SK-N-SH treated with all-trans-retinoic acid at 6 μM for 48 hours (cell line): ENCODE results near the gene NGEF.

Experiments used
- ATAC-seq: fragments of 200-7000 bp; cut with Tn5 transposase; 3 replicates; pipeline ENCODE4 v1.9.1; 2020; ENCODE audit warnings: mild to moderate bottlenecking, moderate library complexity
- ARNTL ChIP-seq: fragments of 450-650 bp; formaldehyde crosslinking; IDR thresholded peaks from 2 replicates; pipeline ENCODE4 v1.5.0; 2020; ENCODE audit warnings: low read depth, mild to moderate bottlenecking, moderate library complexity, borderline replicate concordance
- BACH2 ChIP-seq: fragments of 250-450 bp; sonication (Bioruptor Pico); IDR thresholded peaks from 2 replicates; pipeline ENCODE4 v1.9.0; 2021; ENCODE audit warnings: mild to moderate bottlenecking, borderline replicate concordance
- CSDC2 ChIP-seq: fragments of 250-450 bp; sonication (Bioruptor Pico); IDR thresholded peaks from 2 replicates; pipeline ENCODE4 v1.5.0; 2020; ENCODE audit warnings: mild to moderate bottlenecking, moderate library complexity
- GLIS3 ChIP-seq: fragments of 250-450 bp; sonication (Bioruptor Pico); IDR thresholded peaks from 2 replicates; pipeline ENCODE4 v1.5.0; 2020; ENCODE audit warnings: mild to moderate bottlenecking, moderate library complexity
- ISL1 ChIP-seq: fragments of 250-450 bp; sonication (Bioruptor Pico); IDR thresholded peaks from 2 replicates; pipeline ENCODE4 v2.1.2; 2022; ENCODE audit warnings: mild to moderate bottlenecking, moderate library complexity
- OSR1 ChIP-seq: fragments of 250-450 bp; sonication (Bioruptor Pico); IDR thresholded peaks from 2 replicates; pipeline ENCODE4 v1.8.0; 2022; ENCODE audit warnings: moderate library complexity, mild to moderate bottlenecking, inconsistent platforms
- PPARA ChIP-seq: fragments of 250-450 bp; sonication (Bioruptor Pico); IDR thresholded peaks from 2 replicates; pipeline ENCODE4 v1.5.0; 2020; ENCODE audit warnings: mild to moderate bottlenecking, borderline replicate concordance
- RARB ChIP-seq: fragments of 250-450 bp; sonication (Bioruptor Pico); IDR thresholded peaks from 2 replicates; pipeline ENCODE4 v1.8.0; 2021; ENCODE audit warnings: mild to moderate bottlenecking, moderate library complexity
- SNAI2 ChIP-seq: fragments of 250-450 bp; sonication (Bioruptor Pico); IDR thresholded peaks from 2 replicates; pipeline ENCODE4 v1.5.0; 2020; ENCODE audit warnings: mild to moderate bottlenecking, moderate library complexity
- TCF4 ChIP-seq: fragments of 250-450 bp; sonication (Bioruptor Pico); IDR thresholded peaks from 2 replicates; pipeline ENCODE4 v1.8.0; 2021; ENCODE audit warnings: mild to moderate bottlenecking, moderate library complexity, borderline replicate concordance
- TOX ChIP-seq: fragments of 250-450 bp; sonication (Bioruptor Pico); IDR thresholded peaks from 2 replicates; pipeline ENCODE4 v1.8.0; 2021; ENCODE audit warnings: mild to moderate bottlenecking, moderate library complexity, borderline replicate concordance
- ZC3H10 ChIP-seq: fragments of 250-450 bp; sonication (Bioruptor Pico); IDR thresholded peaks from 2 replicates; pipeline ENCODE4 v1.5.1; 2021; ENCODE audit warnings: mild to moderate bottlenecking, moderate library complexity
- ZFP3 ChIP-seq: fragments of 250-450 bp; sonication (Bioruptor Pico); IDR thresholded peaks from 2 replicates; pipeline ENCODE4 v1.5.0; 2020; ENCODE audit warnings: mild to moderate bottlenecking, moderate library complexity
- ZFP30 ChIP-seq: fragments of 450-650 bp; formaldehyde crosslinking; IDR thresholded peaks from 2 replicates; pipeline ENCODE4 v1.5.0; 2022; ENCODE audit warnings: mild to moderate bottlenecking, moderate library complexity
- ZNF565 ChIP-seq: fragments of 450-650 bp; formaldehyde crosslinking; conservative IDR thresholded peaks from 2 replicates; pipeline ENCODE4 v1.5.0; 2020; ENCODE audit warnings: low read depth, mild to moderate bottlenecking, moderate library complexity
- ZNF70 ChIP-seq: fragments of 450-650 bp; formaldehyde crosslinking; IDR thresholded peaks from 2 replicates; pipeline ENCODE4 v1.5.0; 2020; ENCODE audit warnings: mild to moderate bottlenecking, moderate library complexity
- ZNF8 ChIP-seq: fragments of 450-650 bp; formaldehyde crosslinking; IDR thresholded peaks from 2 replicates; pipeline ENCODE4 v1.5.0; 2020; ENCODE audit warnings: mild to moderate bottlenecking, moderate library complexity
- TF ChIP-seq, protein P1 (sequence below): fragments of 250-450 bp; sonication (Bioruptor Pico); IDR thresholded peaks from 2 replicates; pipeline ENCODE4 v1.8.0; 2021; ENCODE audit warnings: low read depth, mild to moderate bottlenecking, moderate library complexity, borderline replicate concordance
- TF ChIP-seq, protein P2 (sequence below): fragments of 250-450 bp; sonication (Bioruptor Pico); IDR thresholded peaks from 2 replicates; pipeline ENCODE4 v1.5.1; 2021; ENCODE audit warnings: mild to moderate bottlenecking, moderate library complexity
- TF ChIP-seq, protein P3 (sequence below): fragments of 250-450 bp; sonication (Bioruptor Pico); IDR thresholded peaks from 2 replicates; pipeline ENCODE4 v1.5.1; 2020; ENCODE audit warnings: low read depth, mild to moderate bottlenecking, moderate library complexity
- TF ChIP-seq, protein P4 (sequence below): fragments of 250-450 bp; sonication (Bioruptor Pico); IDR thresholded peaks from 2 replicates; pipeline ENCODE4 v1.8.0; 2020; ENCODE audit warnings: mild to moderate bottlenecking, moderate library complexity, borderline replicate concordance
- TF ChIP-seq, protein P5 (sequence below): fragments of 250-450 bp; sonication (Bioruptor Pico); IDR thresholded peaks from 2 replicates; pipeline ENCODE4 v1.5.0; 2020; ENCODE audit warnings: mild to moderate bottlenecking, moderate library complexity

The NGEF gene

DNA sequence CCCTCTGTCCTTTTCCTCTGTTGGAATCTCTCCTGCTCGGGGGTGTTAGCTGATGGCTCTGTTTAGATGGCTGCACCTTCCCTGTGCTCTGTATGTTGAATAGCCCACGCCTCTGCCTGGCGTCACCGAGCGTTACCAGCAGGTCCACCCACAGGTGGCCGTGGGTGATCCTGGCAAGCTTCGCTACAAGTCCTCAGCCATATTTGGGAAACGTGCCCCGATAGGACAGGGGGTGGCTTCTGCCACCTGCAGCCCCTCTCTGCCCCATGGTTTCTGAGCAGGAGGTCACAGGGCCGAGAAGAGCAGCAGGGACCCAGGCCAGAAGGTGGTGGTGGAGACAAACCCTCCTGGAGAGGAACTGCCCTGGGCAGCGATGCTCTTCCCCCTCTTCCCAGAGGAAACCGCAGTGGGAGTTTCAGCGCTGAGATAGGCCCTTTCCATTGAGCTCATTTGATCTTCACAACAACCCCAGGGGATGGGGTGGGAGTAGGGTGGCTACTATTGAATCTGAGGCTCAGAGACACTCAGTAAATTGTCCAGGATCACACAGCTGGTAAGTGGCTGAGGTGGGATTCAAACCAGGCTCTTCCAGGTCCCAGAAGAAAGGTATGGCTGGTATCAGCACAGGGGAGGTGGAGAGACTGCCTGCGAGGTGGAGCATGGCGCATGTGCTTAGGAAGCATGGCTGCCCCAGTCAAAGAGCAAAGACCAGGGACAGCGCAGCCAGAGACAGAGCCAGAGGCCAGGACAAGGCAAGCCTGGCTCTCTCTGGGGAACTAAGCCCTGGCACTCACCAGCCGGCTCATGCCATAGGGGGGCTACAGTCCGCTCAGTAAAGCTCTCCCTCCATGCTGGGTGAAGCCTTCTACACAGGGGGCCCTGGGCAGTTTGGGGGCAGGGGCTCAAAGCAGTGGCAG, 15.0 kb downstream of the NGEF start (continued):
- TF ChIP-seq, protein P1, sequence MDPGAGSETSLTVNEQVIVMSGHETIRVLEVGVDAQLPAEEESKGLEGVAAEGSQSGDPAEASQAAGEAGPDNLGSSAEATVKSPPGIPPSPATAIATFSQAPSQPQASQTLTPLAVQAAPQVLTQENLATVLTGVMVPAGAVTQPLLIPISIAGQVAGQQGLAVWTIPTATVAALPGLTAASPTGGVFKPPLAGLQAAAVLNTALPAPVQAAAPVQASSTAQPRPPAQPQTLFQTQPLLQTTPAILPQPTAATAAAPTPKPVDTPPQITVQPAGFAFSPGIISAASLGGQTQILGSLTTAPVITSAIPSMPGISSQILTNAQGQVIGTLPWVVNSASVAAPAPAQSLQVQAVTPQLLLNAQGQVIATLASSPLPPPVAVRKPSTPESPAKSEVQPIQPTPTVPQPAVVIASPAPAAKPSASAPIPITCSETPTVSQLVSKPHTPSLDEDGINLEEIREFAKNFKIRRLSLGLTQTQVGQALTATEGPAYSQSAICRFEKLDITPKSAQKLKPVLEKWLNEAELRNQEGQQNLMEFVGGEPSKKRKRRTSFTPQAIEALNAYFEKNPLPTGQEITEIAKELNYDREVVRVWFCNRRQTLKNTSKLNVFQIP (CRISPR knock-in tag): no peak
- TF ChIP-seq BACH2 (CRISPR knock-in tag): no peak
- no peak for TF ChIP-seq ZNF70 (CRISPR knock-in tag)

DNA sequence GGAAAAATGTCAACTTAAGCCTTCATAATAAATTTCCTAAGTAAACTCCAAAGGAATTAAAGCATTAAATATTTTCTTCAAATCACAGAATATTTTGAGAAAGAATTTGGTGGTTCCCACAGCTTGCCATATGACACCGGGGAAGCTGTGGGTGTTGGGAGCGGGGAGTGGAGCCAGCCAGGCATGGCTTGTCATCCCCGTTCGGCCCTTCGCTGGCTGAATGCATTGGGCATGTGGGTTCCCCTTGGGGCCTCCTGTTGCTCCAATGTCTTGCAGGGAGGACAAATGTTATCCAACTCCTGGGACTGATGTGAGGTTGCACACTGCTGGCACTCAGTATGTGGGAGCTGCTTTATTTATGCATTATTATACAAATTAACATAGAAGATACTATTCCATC, 18.6 kb downstream of the NGEF start:
- TF ChIP-seq PPARA: no peak
- no peak for TF ChIP-seq ZFP3 (CRISPR knock-in tag)
- TF ChIP-seq TOX (CRISPR knock-in tag): no peak
- TF ChIP-seq SNAI2 (CRISPR knock-in tag): no peak
- TF ChIP-seq, protein P2, sequence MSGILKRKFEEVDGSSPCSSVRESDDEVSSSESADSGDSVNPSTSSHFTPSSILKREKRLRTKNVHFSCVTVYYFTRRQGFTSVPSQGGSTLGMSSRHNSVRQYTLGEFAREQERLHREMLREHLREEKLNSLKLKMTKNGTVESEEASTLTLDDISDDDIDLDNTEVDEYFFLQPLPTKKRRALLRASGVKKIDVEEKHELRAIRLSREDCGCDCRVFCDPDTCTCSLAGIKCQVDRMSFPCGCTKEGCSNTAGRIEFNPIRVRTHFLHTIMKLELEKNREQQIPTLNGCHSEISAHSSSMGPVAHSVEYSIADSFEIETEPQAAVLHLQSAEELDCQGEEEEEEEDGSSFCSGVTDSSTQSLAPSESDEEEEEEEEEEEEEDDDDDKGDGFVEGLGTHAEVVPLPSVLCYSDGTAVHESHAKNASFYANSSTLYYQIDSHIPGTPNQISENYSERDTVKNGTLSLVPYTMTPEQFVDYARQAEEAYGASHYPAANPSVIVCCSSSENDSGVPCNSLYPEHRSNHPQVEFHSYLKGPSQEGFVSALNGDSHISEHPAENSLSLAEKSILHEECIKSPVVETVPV (CRISPR knock-in tag): no peak
- no peak for TF ChIP-seq TCF4 (CRISPR knock-in tag)
- TF ChIP-seq ZC3H10 (CRISPR knock-in tag): no peak
- TF ChIP-seq, protein P3, sequence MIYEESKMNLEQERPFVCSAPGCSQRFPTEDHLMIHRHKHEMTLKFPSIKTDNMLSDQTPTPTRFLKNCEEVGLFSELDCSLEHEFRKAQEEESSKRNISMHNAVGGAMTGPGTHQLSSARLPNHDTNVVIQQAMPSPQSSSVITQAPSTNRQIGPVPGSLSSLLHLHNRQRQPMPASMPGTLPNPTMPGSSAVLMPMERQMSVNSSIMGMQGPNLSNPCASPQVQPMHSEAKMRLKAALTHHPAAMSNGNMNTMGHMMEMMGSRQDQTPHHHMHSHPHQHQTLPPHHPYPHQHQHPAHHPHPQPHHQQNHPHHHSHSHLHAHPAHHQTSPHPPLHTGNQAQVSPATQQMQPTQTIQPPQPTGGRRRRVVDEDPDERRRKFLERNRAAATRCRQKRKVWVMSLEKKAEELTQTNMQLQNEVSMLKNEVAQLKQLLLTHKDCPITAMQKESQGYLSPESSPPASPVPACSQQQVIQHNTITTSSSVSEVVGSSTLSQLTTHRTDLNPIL (CRISPR knock-in tag): no peak
- no peak for ATAC-seq

DNA sequence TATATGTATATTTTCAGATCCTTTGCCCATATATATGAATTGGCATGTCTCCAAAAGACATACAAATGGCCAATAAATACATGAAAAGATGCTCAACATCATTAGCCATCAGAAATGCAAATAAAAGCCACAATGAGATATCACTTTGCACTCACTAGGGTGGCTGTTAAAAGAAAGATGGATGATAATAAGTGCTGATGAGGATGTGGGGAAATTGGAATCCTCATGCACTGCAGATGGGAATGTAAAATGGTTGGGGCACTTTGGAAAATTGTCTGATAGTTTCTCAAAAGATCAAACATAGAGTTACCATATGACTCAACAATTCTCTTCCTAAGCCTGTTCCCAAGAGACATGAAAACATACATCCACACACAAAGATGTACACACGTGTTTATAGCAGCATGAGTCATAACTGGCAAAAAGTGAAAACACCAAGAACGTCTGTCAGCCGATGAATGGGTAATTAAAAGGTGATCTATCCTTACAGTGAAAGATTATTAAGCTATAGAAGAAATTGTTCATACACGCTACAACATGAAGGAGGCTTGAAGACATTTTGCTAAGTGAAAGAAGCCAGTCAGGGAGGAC, 19.7 kb downstream of the NGEF start:
- TF ChIP-seq GLIS3 (no peak), PPARA (no peak), ZNF565 (no peak), CSDC2 (no peak), TCF4 (CRISPR knock-in tag) (no peak), RARB (CRISPR knock-in tag) (no peak), ISL1 (CRISPR knock-in tag) (no peak), ARNTL (CRISPR knock-in tag) (no peak), ZFP3 (CRISPR knock-in tag) (no peak), ZNF8 (CRISPR knock-in tag) (no peak), ZFP30 (no peak), BACH2 (CRISPR knock-in tag) (no peak), ZNF70 (CRISPR knock-in tag) (no peak), OSR1 (CRISPR knock-in tag) (no peak), ZC3H10 (CRISPR knock-in tag) (no peak)
- TF ChIP-seq, protein P4, sequence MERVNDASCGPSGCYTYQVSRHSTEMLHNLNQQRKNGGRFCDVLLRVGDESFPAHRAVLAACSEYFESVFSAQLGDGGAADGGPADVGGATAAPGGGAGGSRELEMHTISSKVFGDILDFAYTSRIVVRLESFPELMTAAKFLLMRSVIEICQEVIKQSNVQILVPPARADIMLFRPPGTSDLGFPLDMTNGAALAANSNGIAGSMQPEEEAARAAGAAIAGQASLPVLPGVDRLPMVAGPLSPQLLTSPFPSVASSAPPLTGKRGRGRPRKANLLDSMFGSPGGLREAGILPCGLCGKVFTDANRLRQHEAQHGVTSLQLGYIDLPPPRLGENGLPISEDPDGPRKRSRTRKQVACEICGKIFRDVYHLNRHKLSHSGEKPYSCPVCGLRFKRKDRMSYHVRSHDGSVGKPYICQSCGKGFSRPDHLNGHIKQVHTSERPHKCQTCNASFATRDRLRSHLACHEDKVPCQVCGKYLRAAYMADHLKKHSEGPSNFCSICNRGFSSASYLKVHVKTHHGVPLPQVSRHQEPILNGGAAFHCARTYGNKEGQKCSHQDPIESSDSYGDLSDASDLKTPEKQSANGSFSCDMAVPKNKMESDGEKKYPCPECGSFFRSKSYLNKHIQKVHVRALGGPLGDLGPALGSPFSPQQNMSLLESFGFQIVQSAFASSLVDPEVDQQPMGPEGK (CRISPR knock-in tag): no peak
- TF ChIP-seq, protein P5, sequence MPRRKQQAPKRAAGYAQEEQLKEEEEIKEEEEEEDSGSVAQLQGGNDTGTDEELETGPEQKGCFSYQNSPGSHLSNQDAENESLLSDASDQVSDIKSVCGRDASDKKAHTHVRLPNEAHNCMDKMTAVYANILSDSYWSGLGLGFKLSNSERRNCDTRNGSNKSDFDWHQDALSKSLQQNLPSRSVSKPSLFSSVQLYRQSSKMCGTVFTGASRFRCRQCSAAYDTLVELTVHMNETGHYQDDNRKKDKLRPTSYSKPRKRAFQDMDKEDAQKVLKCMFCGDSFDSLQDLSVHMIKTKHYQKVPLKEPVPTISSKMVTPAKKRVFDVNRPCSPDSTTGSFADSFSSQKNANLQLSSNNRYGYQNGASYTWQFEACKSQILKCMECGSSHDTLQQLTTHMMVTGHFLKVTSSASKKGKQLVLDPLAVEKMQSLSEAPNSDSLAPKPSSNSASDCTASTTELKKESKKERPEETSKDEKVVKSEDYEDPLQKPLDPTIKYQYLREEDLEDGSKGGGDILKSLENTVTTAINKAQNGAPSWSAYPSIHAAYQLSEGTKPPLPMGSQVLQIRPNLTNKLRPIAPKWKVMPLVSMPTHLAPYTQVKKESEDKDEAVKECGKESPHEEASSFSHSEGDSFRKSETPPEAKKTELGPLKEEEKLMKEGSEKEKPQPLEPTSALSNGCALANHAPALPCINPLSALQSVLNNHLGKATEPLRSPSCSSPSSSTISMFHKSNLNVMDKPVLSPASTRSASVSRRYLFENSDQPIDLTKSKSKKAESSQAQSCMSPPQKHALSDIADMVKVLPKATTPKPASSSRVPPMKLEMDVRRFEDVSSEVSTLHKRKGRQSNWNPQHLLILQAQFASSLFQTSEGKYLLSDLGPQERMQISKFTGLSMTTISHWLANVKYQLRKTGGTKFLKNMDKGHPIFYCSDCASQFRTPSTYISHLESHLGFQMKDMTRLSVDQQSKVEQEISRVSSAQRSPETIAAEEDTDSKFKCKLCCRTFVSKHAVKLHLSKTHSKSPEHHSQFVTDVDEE: no peak
- TF ChIP-seq, protein P2 (CRISPR knock-in tag): no peak
- no peak for ATAC-seq
